VCaP (cell line): ENCODE data around the gene DYNAP.

ENCODE experiments used
- H3K27ac ChIP-seq: fragments of 450-650 bp; 2 replicates; pipeline ENCODE4 v1.5.1; 2017
- CTCF ChIP-seq: fragments of 450-650 bp; conservative IDR thresholded peaks from 2 replicates; pipeline ENCODE4 v1.5.1; 2017; ENCODE audit warnings: mild to moderate bottlenecking, moderate library complexity

The DYNAP gene

GRCh38 chr18:54580202-54580729 is 10.8 kb upstream of the DYNAP start:
- H3K27ac ChIP-seq = no peak overlapping the region
- TF ChIP-seq CTCF = no peak

GRCh38 chr18:54584065-54584464 is 7.0 kb upstream of the DYNAP start:
- H3K27ac ChIP-seq = no peak overlapping the region
- TF ChIP-seq CTCF = no peak

GRCh38 chr18:54585743-54586142 is 5.3 kb upstream of the DYNAP start:
- H3K27ac ChIP-seq = no peak overlapping the region
- TF ChIP-seq CTCF = no peak

GRCh38 chr18:54604211-54604610 is 13.2 kb downstream of the DYNAP start:
- TF ChIP-seq CTCF = no peak

GRCh38 chr18:54606835-54607212 is 15.8 kb downstream of the DYNAP start:
- TF ChIP-seq CTCF = no peak
- peak overlapping the region; percentile 64 for H3K27ac ChIP-seq

More at GRCh38 chr18:54604211-54604610, 13.2 kb downstream of the DYNAP start:
- no peak overlapping the region for H3K27ac ChIP-seq

GRCh38 chr18:54607213-54608027 is 16.4 kb downstream of the DYNAP start:
- no peak for TF ChIP-seq CTCF
- peak overlapping the region; percentile 64 for H3K27ac ChIP-seq

- H3K27ac ChIP-seq = peak overlapping the region; percentile 64
- no peak for TF ChIP-seq CTCF
Measured at GRCh38 chr18:54608028-54608642, 17.1 kb downstream of the DYNAP start.
